Endothelial cell of umbilical vein (primary cell): Measurements from ENCODE around the gene PHACTR1.

Experiments
- EZH2 ChIP-seq: IDR thresholded peaks from 2 replicates; pipeline ENCODE4 v1.6.1; 2012; ENCODE audit warnings: borderline replicate concordance, low read depth, mild to moderate bottlenecking, moderate library complexity, low read length, inconsistent platforms; ENCODE audit not compliant: severe bottlenecking
- JUN ChIP-seq: IDR thresholded peaks from 2 replicates; pipeline ENCODE4 v1.6.1; 2011; ENCODE audit warnings: borderline replicate concordance, low read depth; ENCODE audit not compliant: insufficient read length, insufficient read depth
- POLR2A ChIP-seq: IDR thresholded peaks from 2 replicates; pipeline ENCODE4 v1.6.1; 2012; ENCODE audit warnings: low read depth, mild to moderate bottlenecking, control low read depth, low read length
- TF ChIP-seq, protein P1 (sequence below), 2 donors: IDR thresholded peaks; 1 replicate in 1 of 2; 2 replicates in 1 of 2; pipeline ENCODE4 v1.5.1; 2011; ENCODE audit warnings: low read length in 2 of 2, mild to moderate bottlenecking in 2 of 2, moderate library complexity in 2 of 2, control low read depth in 1 of 2, inconsistent platforms in 1 of 2, low read depth in 1 of 2; ENCODE audit not compliant: insufficient read depth in 1 of 2; ENCODE audit errors: extremely low read depth in 1 of 2
- TF ChIP-seq, protein P2 (sequence below): IDR thresholded peaks from 2 replicates; pipeline ENCODE4 v1.6.1; 2011; ENCODE audit not compliant: insufficient read depth, insufficient read length

- TF ChIP-seq, protein P1, sequence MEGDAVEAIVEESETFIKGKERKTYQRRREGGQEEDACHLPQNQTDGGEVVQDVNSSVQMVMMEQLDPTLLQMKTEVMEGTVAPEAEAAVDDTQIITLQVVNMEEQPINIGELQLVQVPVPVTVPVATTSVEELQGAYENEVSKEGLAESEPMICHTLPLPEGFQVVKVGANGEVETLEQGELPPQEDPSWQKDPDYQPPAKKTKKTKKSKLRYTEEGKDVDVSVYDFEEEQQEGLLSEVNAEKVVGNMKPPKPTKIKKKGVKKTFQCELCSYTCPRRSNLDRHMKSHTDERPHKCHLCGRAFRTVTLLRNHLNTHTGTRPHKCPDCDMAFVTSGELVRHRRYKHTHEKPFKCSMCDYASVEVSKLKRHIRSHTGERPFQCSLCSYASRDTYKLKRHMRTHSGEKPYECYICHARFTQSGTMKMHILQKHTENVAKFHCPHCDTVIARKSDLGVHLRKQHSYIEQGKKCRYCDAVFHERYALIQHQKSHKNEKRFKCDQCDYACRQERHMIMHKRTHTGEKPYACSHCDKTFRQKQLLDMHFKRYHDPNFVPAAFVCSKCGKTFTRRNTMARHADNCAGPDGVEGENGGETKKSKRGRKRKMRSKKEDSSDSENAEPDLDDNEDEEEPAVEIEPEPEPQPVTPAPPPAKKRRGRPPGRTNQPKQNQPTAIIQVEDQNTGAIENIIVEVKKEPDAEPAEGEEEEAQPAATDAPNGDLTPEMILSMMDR (IDR thresholded peaks at IDR 0.05; ENCODE audit: extremely low read depth in 1 of 2, insufficient read depth in 1 of 2, low read depth in 1 of 2, low read length in 2 of 2): no peak
- no peak for TF ChIP-seq POLR2A
- no peak for TF ChIP-seq EZH2
- TF ChIP-seq, protein P2, sequence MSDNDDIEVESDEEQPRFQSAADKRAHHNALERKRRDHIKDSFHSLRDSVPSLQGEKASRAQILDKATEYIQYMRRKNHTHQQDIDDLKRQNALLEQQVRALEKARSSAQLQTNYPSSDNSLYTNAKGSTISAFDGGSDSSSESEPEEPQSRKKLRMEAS: no peak
- TF ChIP-seq JUN: no peak
Measured at GRCh38 chr6:13113981-13114593, 397.5 kb downstream of the PHACTR1 start.
